Naive B cell (primary cell): ENCODE data around the gene TCP11L1. TPM values are rescaled to one million over a fixed set of nuclear protein-coding genes. Genes with fewer than 3 reads are reported as not detected.

Source experiments
- ATAC-seq, 2 donors: fragments of 150-1000 bp; cut with Tn5 transposase; 2 replicates each; pipeline ENCODE4 v1.10.0; 2021; ENCODE audit warnings: low read depth in 2 of 2, mild to moderate bottlenecking in 2 of 2, moderate library complexity in 2 of 2
- DNase-seq: peaks from one replicate; pipeline ENCODE4 v3.0.0; 2022
- H3K27ac Mint-ChIP-seq, 6 donors: one replicate each; pipeline ENCODE4 v1.8.0; 2020 to 2022; ENCODE audit warnings: mild to moderate bottlenecking in 6 of 6, mixed read lengths in 6 of 6, moderate library complexity in 5 of 6, inconsistent platforms in 2 of 6
- H3K27me3 Mint-ChIP-seq, 3 donors: one replicate each; pipeline ENCODE4 v1.8.0; 2021 to 2022; ENCODE audit warnings: mixed read lengths in 3 of 3, mild to moderate bottlenecking in 1 of 3
- H3K36me3 Mint-ChIP-seq, 2 donors: one replicate each; pipeline ENCODE4 v1.8.0; 2020 to 2022; ENCODE audit warnings: mixed read lengths in 2 of 2, inconsistent platforms in 1 of 2, mild to moderate bottlenecking in 1 of 2
- H3K4me1 Mint-ChIP-seq, 3 donors: one replicate each; pipeline ENCODE4 v1.8.0; 2020 to 2022; ENCODE audit warnings: mixed read lengths in 3 of 3, inconsistent platforms in 1 of 3, mild to moderate bottlenecking in 1 of 3, moderate library complexity in 1 of 3
- H3K4me3 Mint-ChIP-seq, 8 donors: one replicate each; pipeline ENCODE4 v1.8.0; 2020 to 2022; ENCODE audit warnings: mild to moderate bottlenecking in 8 of 8, mixed read lengths in 8 of 8, moderate library complexity in 8 of 8, inconsistent platforms in 2 of 8
- H3K9me3 Mint-ChIP-seq, 7 donors: one replicate each; pipeline ENCODE4 v1.8.0; 2020 to 2022; ENCODE audit warnings: mixed read lengths in 7 of 7, mild to moderate bottlenecking in 5 of 7, inconsistent platforms in 2 of 7, moderate library complexity in 1 of 7
- polyA plus RNA-seq, 6 donors: library from polyadenylated mRNA; unstranded; fragments of 300-500 nt; fragmentation: Illumina TruSeq; gene quantifications; one replicate each; pipeline ENCODE4 v1.2.3, GENCODE V29; 2021; ENCODE audit warnings: low read depth in 6 of 6

TCP11L1 gene
- polyA plus RNA-seq, 6 donors from 2014 or later, result 4.7 to 10.1 (median 8.5) TPM

DNA sequence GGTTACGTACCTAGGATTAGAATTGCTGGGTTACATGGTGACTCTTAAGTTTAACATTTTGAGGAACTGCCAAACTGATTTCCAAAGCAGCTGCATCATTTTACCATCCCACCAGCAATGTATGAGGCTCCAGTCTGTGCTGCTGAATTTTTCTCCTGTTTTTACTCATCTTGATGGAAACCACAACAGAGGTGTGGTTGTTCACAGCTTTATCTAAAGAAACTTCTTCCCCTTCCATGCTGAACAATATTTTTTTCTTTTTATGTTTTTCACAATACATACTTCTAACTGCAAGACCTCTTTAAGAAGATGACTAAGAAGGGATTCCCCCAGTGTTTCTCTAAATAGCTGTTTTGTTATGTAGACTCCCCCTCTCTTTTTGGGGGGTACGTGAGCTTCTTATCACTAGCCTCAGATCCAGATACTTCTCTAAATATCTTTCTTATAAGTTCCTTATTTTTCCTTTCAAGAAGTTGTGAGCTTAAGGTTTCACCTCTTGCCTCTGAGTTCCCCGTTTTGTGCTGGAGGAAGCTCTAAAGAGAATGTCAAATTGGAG, 24.0 kb downstream of the TCP11L1 start:
- ATAC-seq (peak; percentile 38 to 41), DNase-seq (no peak)
- Mint-ChIP-seq H3K4me1 (peaks cover 17 to 25% (median 24%) of the 10 kb centered on the region in 3 donors), H3K4me3 (no peak overlapping the region), H3K27ac (peak overlapping the region; percentile 4 to 88 (median 12)), H3K27me3 (no peaks in the 10 kb centered on the region), H3K36me3 (peaks cover 4 to 22% of the 10 kb centered on the region in 2 donors), H3K9me3 (no peaks in the 10 kb centered on the region)

DNA sequence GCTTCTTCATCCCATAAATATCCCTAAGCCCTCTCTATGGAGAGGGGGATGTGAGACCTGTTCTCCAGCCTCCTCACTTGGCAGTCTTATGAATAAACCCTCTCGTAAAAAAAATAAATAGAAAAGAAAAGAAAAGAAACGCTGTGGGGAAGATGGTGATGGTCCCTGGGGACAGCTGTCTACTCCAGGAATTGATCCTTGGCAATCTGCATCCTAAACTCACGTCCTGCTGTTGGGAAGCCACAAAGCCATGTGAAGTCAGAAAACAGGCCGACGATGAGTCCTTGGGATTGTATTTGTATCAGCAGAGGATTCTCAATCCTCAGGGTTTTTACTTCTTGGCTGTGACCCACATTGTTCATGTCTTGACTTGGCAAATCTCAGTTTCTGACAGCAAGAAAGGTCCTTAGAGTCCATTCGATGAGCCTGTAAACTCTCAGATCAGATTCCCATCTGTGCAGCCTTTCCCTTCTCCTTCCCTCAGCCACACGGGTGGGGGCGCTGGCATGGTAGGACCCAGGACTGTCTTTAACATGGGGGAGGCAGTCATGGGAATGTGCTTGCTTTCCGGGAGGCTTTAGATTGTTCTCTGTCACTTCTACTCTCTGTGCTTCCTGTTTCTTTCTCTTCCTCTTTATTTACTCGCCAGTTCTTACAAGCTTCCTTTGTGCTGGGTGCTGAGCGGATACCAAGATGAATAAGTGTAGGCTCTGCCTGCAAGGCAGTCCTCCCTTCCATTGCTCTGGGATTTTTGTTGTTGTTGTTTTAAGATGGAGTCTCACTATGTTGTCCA, 24.9 kb downstream of the TCP11L1 start:
- H3K27ac Mint-ChIP-seq, result peak overlapping the region; percentile 67 to 97 (median 88)
- no peaks in the 10 kb centered on the region for H3K9me3 Mint-ChIP-seq
- no peaks in the 10 kb centered on the region for H3K27me3 Mint-ChIP-seq
- ATAC-seq (peak; percentile 53 to 59), DNase-seq (no peak)
- H3K36me3 Mint-ChIP-seq, result peaks cover 4 to 15% of the 10 kb centered on the region in 2 donors
- peaks cover 17 to 25% (median 24%) of the 10 kb centered on the region in 3 donors for H3K4me1 Mint-ChIP-seq
- H3K4me3 Mint-ChIP-seq, result peak overlapping the region in 5 of 8 donors; percentile 32 to 69 (median 51)

DNA sequence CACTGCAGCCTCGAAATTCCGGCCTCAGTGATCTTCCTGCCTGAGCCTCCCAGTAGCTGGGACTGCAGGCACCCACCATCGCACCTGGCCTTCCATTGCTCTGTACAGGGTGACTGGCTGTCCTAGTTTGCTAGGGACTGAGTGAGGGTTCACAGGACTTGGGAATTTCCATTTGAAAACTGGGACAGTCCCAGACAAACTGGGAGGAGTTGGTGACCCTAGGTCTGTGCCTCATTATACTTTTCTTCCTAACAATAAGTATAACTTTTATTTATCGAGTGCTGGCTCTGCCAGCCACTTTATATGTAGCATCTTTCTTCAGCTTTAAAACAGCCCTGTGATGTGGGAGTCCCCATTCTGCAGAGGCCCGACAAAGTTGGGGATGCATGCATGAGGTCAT, 25.5 kb downstream of the TCP11L1 start:
- no peak for ATAC-seq
- Mint-ChIP-seq H3K4me1 (peaks cover 17 to 25% (median 24%) of the 10 kb centered on the region in 3 donors), H3K36me3 (peaks cover 4 to 8% of the 10 kb centered on the region in 2 donors), H3K4me3 (peak overlapping the region in 2 of 8 donors; percentile 48 to 51), H3K27me3 (no peaks in the 10 kb centered on the region), H3K9me3 (no peaks in the 10 kb centered on the region), H3K27ac (peak overlapping the region in 2 of 6 donors; percentile 67 to 88)
- no peak for DNase-seq

DNA sequence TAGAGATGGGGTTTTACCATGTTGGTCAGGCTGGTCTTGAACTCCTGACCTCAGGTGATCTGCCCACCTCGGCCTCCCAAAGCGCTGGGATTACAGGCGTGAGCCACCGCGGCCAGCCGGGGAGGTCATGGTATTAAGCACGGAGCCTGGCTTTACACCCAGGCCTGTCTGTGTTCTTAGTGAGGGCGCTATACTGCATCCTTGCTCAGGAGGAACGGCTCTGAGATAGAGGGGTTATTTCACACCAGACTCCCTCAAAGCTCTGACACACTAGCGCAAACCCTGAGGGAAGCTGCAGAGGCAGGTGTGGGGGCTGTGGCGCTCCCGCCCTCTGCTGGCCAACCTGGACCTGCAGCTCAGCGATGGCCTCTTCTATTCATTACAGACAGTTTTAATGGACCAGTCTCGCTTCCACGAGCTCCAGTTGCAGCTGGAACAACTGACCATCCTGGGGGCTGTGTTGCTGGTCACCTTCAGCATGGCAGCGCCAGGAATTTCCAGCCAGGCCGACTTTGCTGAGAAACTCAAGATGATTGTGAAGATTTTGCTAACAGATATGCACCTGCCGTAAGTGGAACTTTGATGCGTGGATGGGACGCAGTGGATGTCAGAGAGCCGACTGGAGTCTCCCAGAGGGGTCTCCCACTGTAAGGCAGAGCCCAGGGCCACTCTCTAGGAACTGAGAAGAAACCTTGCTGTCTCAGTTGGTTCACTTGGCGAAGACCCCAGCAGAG, 26.2 kb downstream of the TCP11L1 start:
- Mint-ChIP-seq H3K27ac (peak overlapping the region in 2 of 6 donors; percentile 28 to 65), H3K9me3 (no peaks in the 10 kb centered on the region), H3K4me1 (peaks cover 17 to 25% (median 17%) of the 10 kb centered on the region in 3 donors), H3K36me3 (peaks cover under 1% of the 10 kb centered on the region in 2 donors), H3K27me3 (no peaks in the 10 kb centered on the region), H3K4me3 (peak overlapping the region in 1 of 8 donors; percentile 51)
- DNase-seq (peak; percentile 46), ATAC-seq (peak; percentile 81 to 87)

DNA sequence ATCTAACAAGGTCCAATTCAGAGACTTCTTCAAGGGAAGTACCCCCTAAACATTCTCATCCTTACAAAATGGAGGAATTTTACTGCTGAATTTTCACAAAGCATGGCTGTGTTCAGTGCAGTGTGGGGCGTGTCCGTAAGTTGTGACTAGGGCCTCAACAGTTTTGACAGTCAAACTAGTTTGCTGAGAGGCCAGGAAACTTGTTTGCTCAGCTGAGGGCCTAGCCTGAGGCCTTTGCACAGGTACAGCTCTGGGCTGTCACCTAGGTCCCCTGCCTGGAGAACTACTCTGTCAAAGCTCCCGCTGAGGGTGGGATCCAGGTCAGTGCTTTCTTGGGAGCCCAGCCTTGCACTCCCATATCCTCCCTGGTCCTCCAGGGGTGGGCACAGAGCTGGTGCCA, 27.9 kb downstream of the TCP11L1 start:
- Mint-ChIP-seq H3K9me3 (no peaks in the 10 kb centered on the region), H3K27me3 (no peaks in the 10 kb centered on the region), H3K36me3 (peaks cover 10% of the 10 kb centered on the region in 2 donors), H3K4me3 (no peak overlapping the region), H3K4me1 (peaks cover 17 to 25% (median 17%) of the 10 kb centered on the region in 3 donors), H3K27ac (no peak overlapping the region)
- ATAC-seq (no peak), DNase-seq (no peak)

GRCh38 chr11:33068611-33069340, 29.4 kb downstream of the TCP11L1 start:
- Mint-ChIP-seq H3K36me3 (peaks cover 21 to 22% of the 10 kb centered on the region in 2 donors), H3K27ac (peak overlapping the region in 1 of 6 donors; percentile 67), H3K4me3 (no peak overlapping the region), H3K27me3 (no peaks in the 10 kb centered on the region), H3K9me3 (no peaks in the 10 kb centered on the region), H3K4me1 (peaks cover 11 to 20% (median 11%) of the 10 kb centered on the region in 3 donors)
- ATAC-seq, result no peak
- DNase-seq, result no peak

- H3K9me3 Mint-ChIP-seq, result peaks cover 0 to 4% (median 0%) of the 10 kb centered on the region in 7 donors
- no peak for ATAC-seq
- no peaks in the 10 kb centered on the region for H3K27me3 Mint-ChIP-seq
- no peak overlapping the region for H3K4me3 Mint-ChIP-seq
- H3K27ac Mint-ChIP-seq, result no peak overlapping the region
- no peak for DNase-seq
- peaks cover 37 to 39% of the 10 kb centered on the region in 2 donors for H3K36me3 Mint-ChIP-seq
- H3K4me1 Mint-ChIP-seq, result no peaks in the 10 kb centered on the region
Observed at GRCh38 chr11:33072465-33072864, 33.1 kb downstream of the TCP11L1 start.

DNA sequence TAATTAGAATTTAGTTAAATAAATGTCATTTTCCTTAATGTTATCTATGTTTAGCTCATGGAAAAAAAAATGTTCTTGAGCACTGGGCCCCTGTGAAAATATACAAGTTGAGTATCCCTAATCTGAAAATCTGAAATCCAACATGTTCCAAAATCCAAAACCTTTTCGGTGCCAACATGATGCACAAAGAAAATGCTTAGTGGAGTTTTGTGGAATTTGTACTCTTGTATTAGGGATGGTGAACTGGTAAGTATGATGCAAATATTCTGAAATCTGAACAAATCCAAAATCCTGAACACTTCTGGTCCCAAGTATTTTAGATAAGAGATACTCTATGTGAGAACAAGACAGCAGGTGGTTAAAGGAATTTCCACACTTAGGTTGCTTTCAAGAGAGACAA, 44.5 kb downstream of the TCP11L1 start:
- Mint-ChIP-seq H3K4me3 (no peak overlapping the region), H3K4me1 (no peaks in the 10 kb centered on the region), H3K36me3 (peaks cover 4 to 11% of the 10 kb centered on the region in 2 donors), H3K27me3 (no peaks in the 10 kb centered on the region), H3K9me3 (no peaks in the 10 kb centered on the region), H3K27ac (peak overlapping the region in 3 of 6 donors; percentile 7 to 72 (median 52))
- ATAC-seq, result no peak
- no peak for DNase-seq

- H3K27me3 Mint-ChIP-seq, result no peaks in the 10 kb centered on the region
- peak overlapping the region in 1 of 6 donors; percentile 71 for H3K27ac Mint-ChIP-seq
- H3K9me3 Mint-ChIP-seq, result no peaks in the 10 kb centered on the region
- H3K4me3 Mint-ChIP-seq, result peak overlapping the region in 1 of 8 donors; percentile 48
- ATAC-seq (no peak), DNase-seq (no peak)
- peaks cover 8 to 13% of the 10 kb centered on the region in 2 donors for H3K36me3 Mint-ChIP-seq
- H3K4me1 Mint-ChIP-seq, result no peaks in the 10 kb centered on the region
Observed at GRCh38 chr11:33086017-33086416, 46.6 kb downstream of the TCP11L1 start.

DNA sequence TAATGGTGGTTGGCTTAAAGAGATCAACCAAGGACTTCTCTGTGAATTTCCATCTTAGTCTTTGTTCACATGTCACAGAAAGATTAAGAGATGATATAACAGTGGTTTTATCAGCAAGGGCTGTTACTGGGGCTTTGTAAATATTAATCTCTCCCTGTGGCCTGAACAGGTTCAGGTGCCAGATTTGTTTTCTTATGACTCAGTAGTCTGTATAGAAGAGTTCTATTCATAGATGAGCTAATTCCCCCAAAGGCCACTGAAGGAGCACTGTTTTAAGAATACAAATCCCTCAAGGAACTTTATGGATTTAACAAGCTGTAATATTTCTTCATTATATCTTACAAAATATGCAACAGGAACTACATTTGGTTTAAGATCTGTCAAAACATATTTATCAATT, 50.4 kb downstream of the TCP11L1 start:
- Mint-ChIP-seq H3K4me3 (no peak overlapping the region), H3K36me3 (peaks cover 15 to 22% of the 10 kb centered on the region in 2 donors), H3K4me1 (no peaks in the 10 kb centered on the region), H3K9me3 (no peaks in the 10 kb centered on the region), H3K27me3 (no peaks in the 10 kb centered on the region), H3K27ac (no peak overlapping the region)
- DNase-seq, result no peak
- no peak for ATAC-seq

GRCh38 chr11:33094157-33094556, 54.8 kb downstream of the TCP11L1 start:
- ATAC-seq (no peak), DNase-seq (no peak)
- Mint-ChIP-seq H3K36me3 (peaks cover 19 to 30% of the 10 kb centered on the region in 2 donors), H3K4me3 (no peak overlapping the region), H3K4me1 (no peaks in the 10 kb centered on the region), H3K9me3 (no peaks in the 10 kb centered on the region), H3K27ac (no peak overlapping the region), H3K27me3 (no peaks in the 10 kb centered on the region)

DNA sequence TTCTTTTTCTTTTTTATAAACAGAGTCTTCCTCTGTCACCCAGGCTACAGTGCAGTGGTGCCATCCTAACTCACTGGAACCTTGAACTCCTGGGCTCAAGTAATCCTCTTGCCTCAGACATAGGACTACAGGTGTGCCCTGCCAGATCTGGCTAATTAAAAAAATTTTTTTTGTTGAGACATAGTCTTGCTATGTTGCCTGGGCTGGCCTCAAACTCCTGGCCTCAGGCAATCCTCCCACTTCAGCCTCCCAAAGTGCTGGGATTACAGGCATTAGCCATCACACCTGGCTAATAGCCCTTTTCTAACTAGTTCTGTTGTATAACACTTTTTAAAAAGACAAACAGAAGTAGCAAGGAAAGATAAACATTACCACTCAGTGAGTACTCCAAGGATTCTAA, 64.5 kb downstream of the TCP11L1 start:
- ATAC-seq (no peak), DNase-seq (no peak)
- Mint-ChIP-seq H3K4me3 (no peak overlapping the region), H3K27me3 (no peaks in the 10 kb centered on the region), H3K36me3 (peaks cover 21 to 40% of the 10 kb centered on the region in 2 donors), H3K27ac (no peak overlapping the region), H3K9me3 (no peaks in the 10 kb centered on the region), H3K4me1 (no peaks in the 10 kb centered on the region)

DNA sequence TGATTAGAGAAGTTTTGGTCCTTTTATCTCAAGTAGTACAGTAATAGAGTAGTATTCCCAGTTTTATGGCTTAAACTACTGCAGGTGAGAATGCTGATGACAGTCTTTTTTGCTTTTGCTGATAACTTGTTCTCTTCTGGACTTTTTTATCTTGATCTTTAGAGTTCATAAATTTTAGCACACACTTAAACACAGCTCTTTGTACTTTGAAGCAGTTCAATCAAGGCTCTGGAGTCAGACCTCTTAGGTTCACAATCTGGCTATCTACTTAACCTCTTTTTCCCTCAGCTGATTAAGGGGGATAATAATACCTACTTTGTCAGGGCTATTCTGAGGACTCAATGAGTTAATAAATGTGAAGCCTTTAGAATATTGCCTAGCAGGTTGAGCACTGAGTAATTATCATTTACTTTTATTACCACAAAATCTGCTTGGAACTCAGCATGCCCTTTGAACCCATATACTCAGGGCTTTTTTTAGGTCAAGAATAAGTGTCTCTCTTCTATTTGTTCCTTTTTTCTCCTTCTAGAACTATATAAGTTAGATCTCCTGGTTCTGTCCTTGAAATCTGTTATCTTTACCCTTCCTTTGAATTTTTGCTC, 70.0 kb downstream of the TCP11L1 start:
- peaks cover 7 to 15% of the 10 kb centered on the region in 2 donors for H3K36me3 Mint-ChIP-seq
- no peak overlapping the region for H3K27ac Mint-ChIP-seq
- DNase-seq (no peak), ATAC-seq (no peak)
- no peaks in the 10 kb centered on the region for H3K27me3 Mint-ChIP-seq
- H3K4me3 Mint-ChIP-seq, result no peak overlapping the region
- no peaks in the 10 kb centered on the region for H3K4me1 Mint-ChIP-seq
- H3K9me3 Mint-ChIP-seq, result no peaks in the 10 kb centered on the region
